GM19043 (cell line): ENCODE data around the gene DCTN2.
"Not testable (repeated sequence)": the region's sequence is repeated elsewhere in the genome, so short reads cannot be mapped to it uniquely, and the experiment has no call there.

ENCODE experiments used
- ATAC-seq: cut with Tn5 transposase; IDR thresholded peaks from one replicate; pipeline ENCODE4 v1.9.1; 2021; ENCODE audit warnings: low read depth; ENCODE audit not compliant: unreplicated experiment

Gene DCTN2

GRCh38 chr12:57546438-57547287 lies at the start of gene DCTN2:
Gene DCTN2 (minus strand): TSS chr12:57547192. CDS start chr12:57547063, 129 bp downstream.
- ATAC-seq: peak; percentile 99

- ATAC-seq: no peak
Observed at GRCh38 chr12:57593187-57593586, 46.2 kb upstream of the DCTN2 start.

GRCh38 chr12:57592551-57593165 lies 45.7 kb upstream of the DCTN2 start:
- no peak for ATAC-seq

GRCh38 chr12:57591782-57592325 lies 44.9 kb upstream of the DCTN2 start:
- ATAC-seq: peak; percentile 7

- ATAC-seq: peak; percentile 96
Observed at GRCh38 chr12:57590864-57591781, 44.1 kb upstream of the DCTN2 start, which contains the start of gene PIP4K2C. Gene PIP4K2C (plus strand): TSS chr12:57591192. CDS start chr12:57591290, 98 bp downstream.

GRCh38 chr12:57590479-57590863 lies 43.5 kb upstream of the DCTN2 start:
- no peak for ATAC-seq

GRCh38 chr12:57588951-57589610 lies 42.1 kb upstream of the DCTN2 start:
- not testable (repeated sequence) for ATAC-seq

- ATAC-seq: no peak
Observed at GRCh38 chr12:57586832-57587429, 39.9 kb upstream of the DCTN2 start.

- no peak for ATAC-seq
Observed at GRCh38 chr12:57586128-57586527, 39.1 kb upstream of the DCTN2 start.

GRCh38 chr12:57585156-57585555 lies 38.2 kb upstream of the DCTN2 start:
- no peak for ATAC-seq

GRCh38 chr12:57584690-57585089 lies 37.7 kb upstream of the DCTN2 start:
- ATAC-seq: no peak

GRCh38 chr12:57584050-57584449 lies 37.1 kb upstream of the DCTN2 start:
- no peak for ATAC-seq

GRCh38 chr12:57583008-57583831 lies 36.2 kb upstream of the DCTN2 start:
- peak; percentile 90 for ATAC-seq

GRCh38 chr12:57582440-57582839 lies 35.4 kb upstream of the DCTN2 start:
- ATAC-seq: no peak

GRCh38 chr12:57581802-57582201 lies 34.8 kb upstream of the DCTN2 start:
- ATAC-seq: no peak

GRCh38 chr12:57580466-57580795 lies 33.4 kb upstream of the DCTN2 start:
- no peak for ATAC-seq

- no peak for ATAC-seq
Observed at GRCh38 chr12:57579677-57580465, 32.9 kb upstream of the DCTN2 start.

GRCh38 chr12:57579011-57579410 lies 32.0 kb upstream of the DCTN2 start:
- ATAC-seq: no peak
